H1 (cell line): ENCODE data around the gene PSMB1. TPM values are rescaled to one million over a fixed set of nuclear protein-coding genes. Genes with fewer than 3 reads are reported as not detected.

Source experiments
- CTCF ChIA-PET: fragments of 300-600 bp; sonication (Branson Sonifier 250); formaldehyde crosslinking; loops from one replicate; lab custom pipeline; 2021; ENCODE audit not compliant: partially characterized antibody; lab: Charles Lee
- POLR2A ChIA-PET: fragments of 300-600 bp; sonication (Branson Sonifier 250); formaldehyde crosslinking; loops from one replicate; lab custom pipeline; 2021; ENCODE audit warnings: inconsistent platforms; ENCODE audit not compliant: partially characterized antibody; lab: Charles Lee
- DNase-seq, 2 experiments: peaks; one replicate each; pipeline versions ENCODE4 v3.0.0 to v3.0.0-alpha.2; 2010 to 2022; ENCODE audit warnings: low spot score in 2 of 2, low read depth in 1 of 2, mixed read lengths in 1 of 2
- FAIRE-seq: peaks from 2 replicates; lab custom pipeline; 2011; peaks lifted over from hg19 to GRCh38; lab: Jason Lieb, UNC
- H2AFZ ChIP-seq: 2 replicates; pipeline ENCODE4 v1.8.1; 2012; ENCODE audit warnings: low read length, inconsistent platforms
- H2AK5ac ChIP-seq: 2 replicates; pipeline ENCODE4 v1.6.1; 2013; ENCODE audit warnings: low read depth, low read length
- H2BK120ac ChIP-seq: replicated peaks from 2 replicates; pipeline ENCODE3; 2013; ENCODE audit warnings: low read depth, low read length, inconsistent platforms
- H2BK12ac ChIP-seq: 2 replicates; pipeline ENCODE4 v1.6.1; 2013; ENCODE audit warnings: low read depth, low read length
- H2BK15ac ChIP-seq: 2 replicates; pipeline ENCODE4 v1.6.1; 2013; ENCODE audit warnings: low read length
- H2BK20ac ChIP-seq: 2 replicates; pipeline ENCODE4 v1.6.1; 2013; ENCODE audit warnings: low read length
- H2BK5ac ChIP-seq: 2 replicates; pipeline ENCODE4 v1.6.1; 2013; ENCODE audit warnings: low read depth, low read length
- H3K14ac ChIP-seq: 2 replicates; pipeline ENCODE4 v1.6.1; 2013; ENCODE audit warnings: inconsistent platforms; ENCODE audit not compliant: insufficient read length
- H3K18ac ChIP-seq: 2 replicates; pipeline ENCODE4 v1.6.1; 2013; ENCODE audit warnings: low read length; ENCODE audit errors: extremely low read depth
- H3K23ac ChIP-seq: 2 replicates; pipeline ENCODE4 v1.6.1; 2013; ENCODE audit warnings: inconsistent platforms; ENCODE audit not compliant: insufficient read length
- H3K23me2 ChIP-seq: 2 replicates; pipeline ENCODE4 v1.6.1; 2013; ENCODE audit warnings: low read depth, low read length
- H3K27ac ChIP-seq: 2 replicates; pipeline ENCODE4 v1.6.1; 2011; ENCODE audit warnings: low read depth, low read length, inconsistent platforms
- H3K27me3 ChIP-seq, 4 experiments: replicated peaks in 1 of 4; 1 replicate in 1 of 4; 2 replicates in 3 of 4; pipeline versions ENCODE4 v1.6.1 to v1.8.1; 2011 to 2013; ENCODE audit warnings: low read length in 3 of 4, mild to moderate bottlenecking in 3 of 4, inconsistent platforms in 2 of 4, mixed read lengths in 2 of 4, moderate library complexity in 1 of 4; ENCODE audit not compliant: control insufficient read depth in 3 of 4, insufficient read depth in 3 of 4; ENCODE audit errors: extremely low read depth in 1 of 4
- H3K36me3 ChIP-seq, 4 experiments: 2 replicates each; pipeline versions ENCODE4 v1.6.1 to v1.8.1; 2011 to 2013; ENCODE audit warnings: mild to moderate bottlenecking in 4 of 4, low read length in 3 of 4, moderate library complexity in 2 of 4, control low read depth in 1 of 4, inconsistent platforms in 1 of 4; ENCODE audit not compliant: insufficient read depth in 4 of 4, control insufficient read depth in 2 of 4
- H3K4ac ChIP-seq: replicated peaks from 2 replicates; pipeline ENCODE3; 2013; ENCODE audit warnings: low read length, low read depth, mixed read lengths, inconsistent platforms; ENCODE audit not compliant: insufficient read length
- H3K4me1 ChIP-seq, 4 experiments: replicated peaks in 1 of 4; 1 replicate in 1 of 4; 2 replicates in 3 of 4; pipeline versions ENCODE4 v1.6.1 to v1.8.1; 2011 to 2013; ENCODE audit warnings: low read length in 3 of 4, inconsistent platforms in 2 of 4, mixed read lengths in 1 of 4; ENCODE audit not compliant: insufficient read depth in 4 of 4, control insufficient read depth in 3 of 4
- H3K4me2 ChIP-seq, 2 experiments: 2 replicates each; pipeline versions ENCODE4 v1.6.1 to v1.8.1; 2011 to 2013; ENCODE audit warnings: low read depth in 2 of 2, low read length in 2 of 2, control low read depth in 1 of 2, inconsistent platforms in 1 of 2, mild to moderate bottlenecking in 1 of 2; ENCODE audit not compliant: insufficient read depth in 1 of 2
- H3K4me3 ChIP-seq, 4 experiments: fragments of 200-600, 300-600 bp in 1 of 4; sonication (generic), shearing (Covaris generic), sonication (Bioruptor Twin) in 1 of 4; 2 replicates each; pipeline versions ENCODE4 v1.5.1 to v1.8.1; 2011 to 2016; ENCODE audit warnings: low read length in 4 of 4, low read depth in 3 of 4, control low read depth in 2 of 4, inconsistent platforms in 2 of 4, mild to moderate bottlenecking in 2 of 4, mixed read lengths in 1 of 4, moderate library complexity in 1 of 4; ENCODE audit not compliant: insufficient read depth in 2 of 4; ENCODE audit errors: extremely low read depth in 1 of 4
- H3K56ac ChIP-seq: replicated peaks from 2 replicates; pipeline ENCODE3; 2013; ENCODE audit warnings: low read depth, mild to moderate bottlenecking, mixed read lengths, low read length, inconsistent platforms; ENCODE audit not compliant: insufficient read length
- H3K79me1 ChIP-seq: 2 replicates; pipeline ENCODE4 v1.6.1; 2013; ENCODE audit warnings: low read depth, low read length, control low read depth
- H3K79me2 ChIP-seq, 2 experiments: 2 replicates each; pipeline versions ENCODE4 v1.6.1 to v1.8.1; 2012 to 2013; ENCODE audit warnings: low read length in 2 of 2, mild to moderate bottlenecking in 2 of 2, inconsistent platforms in 1 of 2; ENCODE audit not compliant: insufficient read depth in 2 of 2, control insufficient read depth in 1 of 2
- H3K9ac ChIP-seq, 4 experiments: replicated peaks in 1 of 4; 1 replicate in 1 of 4; 2 replicates in 3 of 4; pipeline versions ENCODE4 v1.6.1 to v1.8.1; 2011 to 2013; ENCODE audit warnings: low read depth in 3 of 4, low read length in 3 of 4, control low read depth in 2 of 4, mild to moderate bottlenecking in 2 of 4, moderate library complexity in 2 of 4, inconsistent platforms in 1 of 4; ENCODE audit errors: extremely low read depth in 1 of 4
- H3K9me3 ChIP-seq, 2 experiments: 2 replicates each; pipeline versions ENCODE4 v1.6.1 to v1.8.1; 2012 to 2013; ENCODE audit warnings: mild to moderate bottlenecking in 2 of 2, moderate library complexity in 2 of 2, control low read depth in 1 of 2, inconsistent platforms in 1 of 2, low read depth in 1 of 2, low read length in 1 of 2, mixed read lengths in 1 of 2; ENCODE audit not compliant: insufficient read depth in 2 of 2
- H4K20me1 ChIP-seq, 2 experiments: replicated peaks in 1 of 2; 2 replicates each; pipeline versions ENCODE3 to v1.8.1; 2011 to 2013; ENCODE audit warnings: inconsistent platforms in 2 of 2, low read length in 2 of 2, mild to moderate bottlenecking in 1 of 2; ENCODE audit not compliant: insufficient read depth in 2 of 2, control insufficient read depth in 1 of 2
- H4K5ac ChIP-seq: 2 replicates; pipeline ENCODE4 v1.6.1; 2013; ENCODE audit warnings: low read length, low read depth, mixed read lengths, inconsistent platforms; ENCODE audit not compliant: insufficient read length
- H4K8ac ChIP-seq: 2 replicates; pipeline ENCODE4 v1.8.0; 2013; ENCODE audit warnings: mild to moderate bottlenecking, moderate library complexity, low read length, inconsistent platforms; ENCODE audit not compliant: insufficient read depth; ENCODE audit errors: extremely low read depth
- H4K91ac ChIP-seq: replicated peaks from 2 replicates; pipeline ENCODE3; 2013; ENCODE audit warnings: low read length, mixed read lengths, inconsistent platforms; ENCODE audit not compliant: insufficient read length
- JUND ChIP-seq: IDR thresholded peaks from 2 replicates; pipeline ENCODE4 v1.6.1; 2011; ENCODE audit warnings: mild to moderate bottlenecking, improper control_type of control experiment, low read length
- MAFK ChIP-seq: IDR thresholded peaks from 2 replicates; pipeline ENCODE4 v1.6.1; 2012; ENCODE audit warnings: low read depth, mild to moderate bottlenecking, improper control_type of control experiment, low read length
- NANOG ChIP-seq: IDR thresholded peaks from 2 replicates; pipeline ENCODE4 v1.6.1; 2011; ENCODE audit warnings: low read length, low read depth, mild to moderate bottlenecking, inconsistent platforms; ENCODE audit not compliant: insufficient read depth, poor library complexity, severe bottlenecking
- TBP ChIP-seq: IDR thresholded peaks from 2 replicates; pipeline ENCODE4 v1.6.1; 2011; ENCODE audit warnings: low read depth, low read length, improper control_type of control experiment
- WGBS, 2 experiments: shearing (Covaris generic) in 1 of 2; methylation state at CpG; one replicate each; pipeline versions ENCODE4 v1.1.6 to v1.1.7; 2013 to 2015; ENCODE audit warnings: low lambda C conversion rate in 2 of 2, mixed read lengths in 2 of 2, inconsistent platforms in 1 of 2, low coverage in 1 of 2, missing lambda C conversion rate in 1 of 2; ENCODE audit not compliant: insufficient replicate concordance in 2 of 2, insufficient coverage in 1 of 2, insufficient read length in 1 of 2; ENCODE audit errors: extremely low coverage in 1 of 2, missing lambda C conversion rate in 1 of 2; 5-methylcytosine and 5-hydroxymethylcytosine counted together
- polyA plus RNA-seq, 7 experiments: library from polyadenylated mRNA; depleted of rRNA in 3 of 7; stranded (reverse) in 5 of 7; unstranded in 2 of 7; fragments of >200 nt in 5 of 7; fragments of 200-250 nt in 2 of 7; gene quantifications; 1 replicate in 5 of 7; 2 replicates in 1 of 7; 4 replicates in 1 of 7; pipeline versions ENCODE4 v1.2.1 to v1.2.3, GENCODE V29; 2011 to 2013; ENCODE audit warnings: missing spikeins in 2 of 7, mixed read lengths in 2 of 7
- total RNA-seq: library from RNA; stranded (reverse); fragmentation: NEBNext Ultra II Directional; extraction: Animal tissue kit (Norgen Biotek cat#: 25700); gene quantifications from 2 replicates; pipeline ENCODE4 v1.2.1, GENCODE V29; 2021

The PSMB1 gene
- total and polyA plus RNA-seq, 2 of the 8 experiments (the other 6 are each of a cell fraction or from before 2014, with no cell fraction given) = 237 to 609 TPM

DNA sequence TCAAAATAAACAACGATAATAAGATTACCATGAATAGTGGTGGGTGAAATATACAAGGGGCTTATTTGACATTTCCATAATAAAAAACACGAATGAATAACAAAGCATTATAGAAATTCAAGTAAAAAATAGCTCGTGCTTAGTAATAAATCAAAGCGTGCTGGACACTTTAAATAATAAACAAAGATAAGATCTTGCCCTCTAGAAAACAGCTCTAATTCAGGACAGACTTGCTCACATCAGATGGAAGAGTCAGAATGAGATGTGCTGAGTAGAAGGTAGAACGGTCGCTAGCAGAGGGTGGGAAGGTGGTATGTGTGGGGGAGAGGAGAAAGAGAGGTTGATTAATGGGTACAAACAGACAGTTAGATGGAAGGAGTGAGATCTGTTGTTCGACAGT, 27.3 kb downstream of the PSMB1 start:
- H3K9ac ChIP-seq = no peak overlapping the region
- no peak overlapping the region for H2AFZ ChIP-seq
- H3K4me3 ChIP-seq = no peak overlapping the region
- no peak overlapping the region for H3K23ac ChIP-seq
- H3K18ac ChIP-seq = no peak overlapping the region
- CTCF ChIA-PET = interaction anchor here (1.2 kb wide), 1 partner anchor 9 kb away, joined by 3 read pairs; no protein-coding TSS in a partner anchor
- peak overlapping the region; percentile 18 for H4K91ac ChIP-seq
- H4K8ac ChIP-seq = no peak overlapping the region
- no peak overlapping the region for H2BK120ac ChIP-seq
- no peak overlapping the region for H3K14ac ChIP-seq
- no peak overlapping the region for H3K4me2 ChIP-seq
- no peaks in the 10 kb centered on the region for H3K23me2 ChIP-seq
- 91% methylated on average over 7 of the region's 7 CpGs; no CpG with 5 or more reads in 1 of the 2 experiments for WGBS, 2 experiments
- TF ChIP-seq JUND (no peak), NANOG (no peak), MAFK (no peak), TBP (no peak)
- TF ChIP-seq, all 59 proteins: peak for 0
- H3K9me3 ChIP-seq = no peaks in the 10 kb centered on the region
- no peak overlapping the region for H2BK20ac ChIP-seq
- no peak overlapping the region for H3K4ac ChIP-seq
- no peak overlapping the region for H2BK15ac ChIP-seq
- H2BK5ac ChIP-seq = no peak overlapping the region
- H3K79me1 ChIP-seq = no peaks in the 10 kb centered on the region
- no peak overlapping the region for H2AK5ac ChIP-seq
- FAIRE-seq = no peak
- H3K56ac ChIP-seq = no peak overlapping the region
- no peaks in the 10 kb centered on the region for H4K20me1 ChIP-seq
- H3K79me2 ChIP-seq = no peaks in the 10 kb centered on the region
- no peak overlapping the region for H4K5ac ChIP-seq
- H3K36me3 ChIP-seq = no peaks in the 10 kb centered on the region; a peak in 1 of 8 replicates
- POLR2A ChIA-PET = interaction anchor here (0.8 kb wide), 1 partner anchor 26 kb away, joined by 4 read pairs; no protein-coding TSS in a partner anchor
- no peaks in the 10 kb centered on the region for H3K4me1 ChIP-seq
- no peak overlapping the region for H3K27ac ChIP-seq
- no peak overlapping the region for H2BK12ac ChIP-seq
- no peaks in the 10 kb centered on the region for H3K27me3 ChIP-seq
- DNase-seq = no peak
